EL (cell line): ENCODE results near the gene AGPAT4.

Experiments used
- DNase-seq: peaks from one replicate; pipeline ENCODE4 v3.0.0-alpha.2; 2016

AGPAT4 gene

GRCh38 chr6:161279677-161280415, 6.0 kb upstream of the AGPAT4 start:
- DNase-seq = no peak

GRCh38 chr6:161276605-161277155, 2.8 kb upstream of the AGPAT4 start:
- DNase-seq = no peak

- DNase-seq = no peak
Observed at GRCh38 chr6:161274898-161275297, 1.0 kb upstream of the AGPAT4 start.

GRCh38 chr6:161274488-161274858, 612 bp upstream of the AGPAT4 start:
- DNase-seq = no peak

GRCh38 chr6:161273274-161273751, 548 bp downstream of the AGPAT4 start:
- peak; percentile 23 for DNase-seq

GRCh38 chr6:161272635-161273273, 1.1 kb downstream of the AGPAT4 start:
- peak; percentile 9 for DNase-seq

GRCh38 chr6:161271343-161272030, 2.4 kb downstream of the AGPAT4 start:
- peak; percentile 7 for DNase-seq

- DNase-seq = no peak
Observed at GRCh38 chr6:161270116-161270515, 3.7 kb downstream of the AGPAT4 start.

GRCh38 chr6:161269310-161269709, 4.6 kb downstream of the AGPAT4 start:
- DNase-seq = no peak

- no peak for DNase-seq
Observed at GRCh38 chr6:161268531-161269210, 5.2 kb downstream of the AGPAT4 start.

- DNase-seq = no peak
Observed at GRCh38 chr6:161266513-161267230, 7.2 kb downstream of the AGPAT4 start.

- peak; percentile 45 for DNase-seq
Observed at GRCh38 chr6:161265975-161266374, 7.9 kb downstream of the AGPAT4 start.

- no peak for DNase-seq
Observed at GRCh38 chr6:161265554-161265953, 8.3 kb downstream of the AGPAT4 start.

- DNase-seq = no peak
Observed at GRCh38 chr6:161264181-161264580, 9.7 kb downstream of the AGPAT4 start.

- DNase-seq = no peak
Observed at GRCh38 chr6:161261816-161262215, 12.0 kb downstream of the AGPAT4 start.

GRCh38 chr6:161261325-161261724, 12.5 kb downstream of the AGPAT4 start:
- no peak for DNase-seq

- DNase-seq = no peak
Observed at GRCh38 chr6:161259302-161259701, 14.6 kb downstream of the AGPAT4 start.

- peak; percentile 93 for DNase-seq
Observed at GRCh38 chr6:161257793-161258457, 15.9 kb downstream of the AGPAT4 start.

GRCh38 chr6:161256407-161256806, 17.5 kb downstream of the AGPAT4 start:
- no peak for DNase-seq

GRCh38 chr6:161255518-161255917, 18.3 kb downstream of the AGPAT4 start:
- DNase-seq = no peak

GRCh38 chr6:161254464-161255253, 19.2 kb downstream of the AGPAT4 start:
- DNase-seq = no peak
